NCI-H1436 (cell line): Measurements from ENCODE around the gene PPP1R1A.

ENCODE experiments used
- DNase-seq: peaks from one replicate; lab custom pipeline; 2025; lab: John Stamatoyannopoulos, UW

PPP1R1A gene

DNA sequence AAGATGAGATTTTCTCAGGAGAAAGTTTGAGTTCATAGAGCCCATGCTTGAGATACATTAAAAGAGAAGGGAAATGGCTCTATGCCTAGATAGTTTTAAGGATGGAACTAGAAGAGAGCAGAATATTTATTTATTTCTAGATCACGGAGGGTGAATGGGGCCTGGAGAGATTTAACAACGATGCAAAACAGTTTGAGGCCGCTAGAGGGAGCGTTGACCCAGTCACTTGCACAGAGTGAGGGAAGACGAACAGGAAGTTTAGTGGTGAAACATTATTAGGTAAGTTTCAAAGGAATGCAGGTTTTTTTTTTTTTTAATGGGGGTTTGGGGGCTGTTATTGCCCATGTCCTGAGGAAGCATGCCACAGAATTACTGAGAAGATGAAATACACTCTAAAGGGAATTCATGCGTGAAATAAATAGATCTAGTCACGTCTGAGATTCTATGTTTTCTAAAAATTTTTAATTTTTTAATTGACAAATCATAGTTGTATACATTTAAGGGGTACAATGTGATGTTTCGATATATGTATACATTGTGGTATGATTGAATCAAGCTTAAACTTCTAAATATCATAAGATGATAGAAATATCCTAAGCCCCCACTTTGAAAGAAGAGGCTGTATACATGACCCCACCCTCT, 14.8 kb upstream of the PPP1R1A start:
- peak; percentile 12 for DNase-seq

DNA sequence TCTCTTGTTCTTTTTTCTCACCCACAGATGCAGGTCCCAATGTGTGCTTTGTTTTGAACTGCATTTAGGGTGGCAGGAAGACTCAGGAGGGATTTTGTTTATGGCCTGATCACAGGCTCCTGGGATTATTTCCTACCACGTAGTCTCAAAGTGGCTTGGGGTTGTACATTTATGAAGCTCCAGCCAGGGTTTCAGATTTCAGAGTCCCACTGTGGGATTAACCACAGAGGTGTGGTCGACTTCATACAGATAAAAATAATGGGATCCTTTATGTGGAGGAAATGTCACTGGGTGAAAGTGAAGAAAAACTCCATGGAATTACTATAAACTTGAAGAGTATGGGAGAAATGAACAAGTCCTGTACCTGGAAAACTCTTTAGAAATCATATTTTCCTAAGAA, 14.2 kb upstream of the PPP1R1A start:
- no peak for DNase-seq

DNA sequence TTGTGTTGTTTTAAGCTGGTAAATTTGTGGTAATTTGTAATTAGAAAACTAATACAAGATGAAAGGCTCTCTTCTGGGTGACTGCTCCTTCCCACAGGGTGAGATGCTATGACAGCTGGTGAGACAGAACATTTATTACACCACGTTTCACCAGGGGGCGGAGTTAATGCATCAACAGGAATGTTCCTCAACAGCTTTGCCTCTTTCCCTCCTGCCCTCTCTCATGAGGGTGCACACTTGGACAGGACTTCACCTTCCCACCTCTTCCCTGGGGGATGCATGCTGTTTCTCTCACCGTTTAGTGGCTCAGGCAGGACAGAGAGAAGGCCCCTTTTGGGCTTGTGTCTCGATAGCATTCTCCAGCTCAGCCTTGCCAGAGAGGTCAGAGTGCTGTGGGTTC, 13.4 kb upstream of the PPP1R1A start:
- no peak for DNase-seq

DNA sequence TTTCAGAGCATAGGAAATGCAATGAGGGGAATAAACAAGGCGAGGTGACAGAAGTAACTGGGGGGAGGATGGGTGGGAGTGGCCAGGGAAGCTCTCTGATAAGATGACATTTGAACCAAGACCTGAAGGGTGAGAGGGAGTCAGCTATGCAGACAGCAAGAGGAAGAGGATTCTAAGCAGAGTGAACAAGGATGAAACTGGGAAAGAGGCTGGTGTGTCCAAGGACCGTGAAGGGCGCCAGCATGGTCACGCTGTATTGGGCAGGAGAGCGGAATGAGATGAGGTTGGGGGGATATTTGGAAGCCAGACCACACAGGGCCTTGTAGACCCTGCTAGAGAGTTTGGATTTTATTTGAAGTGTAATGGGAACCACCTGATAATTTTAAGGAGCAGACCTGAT, 10.5 kb upstream of the PPP1R1A start:
- DNase-seq: no peak

DNA sequence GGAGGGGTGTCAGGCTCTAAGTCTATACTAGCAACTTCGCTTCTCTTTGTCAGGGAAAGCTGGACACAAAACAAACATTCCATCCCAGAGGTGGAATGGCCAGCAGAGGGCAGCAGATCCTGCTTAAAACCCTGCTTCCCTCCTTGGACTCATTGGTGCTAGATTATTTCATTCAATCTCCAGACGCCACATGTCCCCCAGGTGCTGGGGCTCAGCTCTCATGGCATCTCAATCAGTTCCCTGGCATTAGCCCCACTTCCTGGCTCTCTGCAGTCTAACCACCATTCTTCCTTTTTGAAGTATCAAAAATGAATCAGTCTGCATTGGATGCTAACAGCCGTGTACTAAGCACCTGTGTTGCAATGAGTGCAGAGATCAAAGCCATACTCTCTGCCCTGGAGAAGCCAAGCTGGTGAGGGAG, 8.1 kb upstream of the PPP1R1A start:
- peak; percentile 6 for DNase-seq

DNA sequence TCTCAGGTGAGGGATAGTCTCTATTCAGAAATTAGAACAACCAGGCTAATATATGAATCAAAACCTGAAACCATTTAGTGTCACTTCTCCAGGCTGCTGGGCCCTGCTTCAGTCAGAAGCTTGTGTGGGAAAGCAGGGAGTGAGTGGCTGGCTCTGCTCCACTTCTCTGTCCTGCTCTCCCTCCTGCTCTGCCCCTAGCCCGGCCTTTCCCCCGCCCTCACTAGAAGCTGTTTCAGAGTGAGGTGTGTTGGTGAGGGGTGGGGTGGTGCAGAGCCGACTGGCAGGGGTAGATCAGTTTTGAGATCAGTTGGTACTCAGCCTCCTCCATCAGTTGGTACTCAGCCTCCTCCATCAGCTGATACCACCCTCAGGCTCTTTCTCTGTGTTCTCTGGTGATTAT, 7.0 kb upstream of the PPP1R1A start:
- no peak for DNase-seq

DNA sequence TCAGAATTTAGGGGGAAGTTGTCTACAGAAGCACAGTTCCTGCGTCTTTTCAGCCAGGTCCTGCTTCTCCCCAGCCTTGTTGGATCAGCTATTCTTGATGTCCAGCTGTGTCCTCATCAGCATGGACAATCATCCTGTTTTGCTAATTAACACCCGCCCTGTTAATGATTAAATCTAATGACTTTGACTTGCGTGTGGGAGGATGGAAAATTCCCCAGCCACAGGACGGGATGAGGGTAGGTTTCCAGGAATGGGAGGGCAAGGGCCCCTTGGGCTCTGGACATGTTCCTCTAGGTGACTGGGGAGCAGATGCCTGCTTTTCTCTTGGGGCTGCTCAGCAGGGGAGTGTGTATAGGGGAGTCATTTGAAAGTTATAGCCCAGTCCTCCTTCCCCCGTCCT, 5.3 kb upstream of the PPP1R1A start:
- no peak for DNase-seq

DNA sequence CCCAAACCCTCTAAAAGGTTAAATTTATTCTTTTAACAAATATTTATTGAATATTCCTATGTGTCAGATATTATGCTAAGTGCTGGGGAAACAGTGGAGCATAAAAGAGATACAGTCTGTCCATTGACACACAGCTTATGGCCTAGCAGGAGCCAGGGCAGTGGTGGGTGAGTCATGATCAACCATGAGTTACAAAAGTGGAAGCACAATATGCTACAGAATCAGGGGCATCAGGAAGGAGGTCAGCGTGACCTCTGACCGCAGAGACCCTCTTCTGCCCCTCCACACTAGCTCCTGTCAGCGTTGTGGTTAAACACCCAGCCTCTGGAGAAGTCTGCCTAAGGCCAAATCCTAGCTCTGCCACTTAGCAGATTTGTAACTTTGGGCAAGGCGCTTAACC, 4.7 kb upstream of the PPP1R1A start:
- DNase-seq: no peak

DNA sequence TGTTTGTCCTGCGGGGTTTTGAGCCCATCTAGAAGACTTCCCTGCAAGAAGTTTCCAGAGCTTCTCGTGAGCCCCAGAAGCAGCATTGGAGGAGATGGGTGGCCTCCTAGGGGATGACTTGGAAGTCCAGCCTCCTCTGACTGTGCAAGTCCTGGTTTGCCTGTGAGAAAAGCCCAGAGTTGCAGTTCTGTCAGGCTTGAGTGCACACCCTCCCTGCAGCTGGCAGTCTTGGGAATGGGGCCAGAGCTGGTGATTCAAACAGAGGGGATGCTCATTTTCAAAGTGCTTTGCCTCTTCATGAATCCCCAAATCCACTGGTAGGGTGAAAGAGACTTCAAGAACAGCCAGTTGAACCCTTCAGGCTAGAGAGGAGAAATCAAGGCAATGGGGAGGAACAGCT, 3.9 kb upstream of the PPP1R1A start:
- no peak for DNase-seq

DNA sequence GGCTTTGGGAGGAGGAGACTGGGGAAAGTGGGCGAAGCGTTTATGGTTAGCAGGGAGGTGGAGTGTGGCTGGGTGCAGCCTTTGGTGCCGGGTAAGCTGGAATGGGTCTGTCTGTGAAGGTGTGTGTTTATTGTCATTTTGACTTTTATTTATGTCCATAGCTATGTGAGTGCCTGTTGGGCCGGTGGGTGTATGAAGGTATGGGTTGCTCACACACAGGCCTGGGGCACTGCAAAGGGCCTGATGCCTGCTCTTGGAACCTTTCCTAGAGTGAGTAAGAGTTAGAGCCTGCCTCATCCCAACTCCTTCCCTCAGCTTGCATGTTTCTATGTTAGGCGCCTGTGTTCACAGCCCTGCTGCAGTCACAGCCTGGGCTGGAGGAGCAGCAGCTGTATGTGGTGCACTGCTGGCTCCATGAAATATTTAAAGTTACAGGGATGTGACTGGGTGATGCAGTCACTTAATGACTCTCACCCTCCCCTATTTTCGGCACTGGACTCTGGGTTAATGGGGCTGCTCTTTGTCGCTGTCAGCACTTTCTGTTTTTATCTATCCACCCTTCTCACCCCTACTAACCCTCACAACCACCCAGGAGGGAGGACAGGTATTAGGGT, 2.6 kb upstream of the PPP1R1A start:
- no peak for DNase-seq

DNA sequence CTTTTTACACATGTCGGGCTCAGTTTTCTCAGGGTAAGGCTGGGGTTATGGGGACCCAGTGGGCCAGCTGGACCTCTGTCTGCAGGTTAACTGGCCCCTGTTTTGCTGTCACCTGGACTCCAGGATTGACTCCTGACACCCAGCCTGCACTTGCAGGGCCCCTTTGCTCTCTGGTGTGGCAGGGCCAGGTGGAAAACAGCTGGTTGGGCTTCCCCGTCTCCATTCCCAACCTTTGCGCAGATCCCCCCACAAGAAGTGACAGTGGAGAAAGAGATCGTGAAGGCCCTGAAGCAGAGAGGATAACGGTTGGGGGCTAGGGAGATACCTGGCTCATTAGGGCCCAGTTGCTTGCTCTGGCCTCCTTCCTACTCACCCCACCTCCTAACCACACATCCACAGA, 1.5 kb upstream of the PPP1R1A start:
- no peak for DNase-seq

DNA sequence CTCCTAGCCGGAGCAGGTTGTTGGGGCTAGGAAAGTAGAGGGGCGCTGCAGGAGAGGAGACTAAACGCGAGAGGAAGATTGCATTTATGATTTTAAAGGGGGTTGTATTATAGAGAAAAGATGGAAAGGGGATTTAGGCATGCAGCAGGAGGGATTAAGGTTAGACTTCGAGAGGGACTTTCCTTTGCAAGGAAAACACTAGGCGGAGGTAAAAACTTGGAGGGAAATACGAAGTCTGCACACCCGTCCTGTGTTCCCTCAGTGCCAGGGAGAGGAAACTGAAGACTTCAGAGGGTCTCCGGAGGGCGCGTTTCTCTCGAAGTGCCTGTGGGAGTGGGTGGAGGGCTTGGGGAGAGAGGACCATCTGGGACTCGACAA, 420 bp upstream of the PPP1R1A start:
- no peak for DNase-seq

DNA sequence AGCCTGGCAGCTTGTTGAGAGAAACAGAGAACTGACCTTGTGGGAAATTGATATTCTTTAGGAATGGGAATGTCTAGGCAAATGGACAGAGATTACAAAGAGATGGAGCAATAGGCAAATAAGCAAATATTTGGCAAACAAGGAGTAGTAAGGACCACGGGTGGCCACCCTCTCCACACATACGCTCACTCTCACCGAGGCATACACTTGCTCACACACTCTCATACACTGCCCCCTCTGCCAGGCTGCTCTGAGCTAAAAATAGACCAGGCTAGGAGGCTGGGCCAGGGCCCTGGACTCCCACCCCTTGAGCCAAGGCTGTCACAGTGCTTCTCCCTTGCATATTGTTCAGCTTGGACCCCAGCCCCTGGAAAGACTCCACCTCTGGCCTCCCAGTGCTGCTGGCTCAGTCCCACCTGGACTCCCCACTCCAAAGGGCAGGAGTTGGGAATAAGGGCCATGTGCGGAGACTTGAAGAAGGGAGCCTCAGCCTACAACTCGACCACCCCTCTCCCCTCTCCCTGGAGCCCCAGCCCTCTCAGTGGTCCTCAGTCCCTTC, 1.1 kb downstream of the PPP1R1A start:
- no peak for DNase-seq

DNA sequence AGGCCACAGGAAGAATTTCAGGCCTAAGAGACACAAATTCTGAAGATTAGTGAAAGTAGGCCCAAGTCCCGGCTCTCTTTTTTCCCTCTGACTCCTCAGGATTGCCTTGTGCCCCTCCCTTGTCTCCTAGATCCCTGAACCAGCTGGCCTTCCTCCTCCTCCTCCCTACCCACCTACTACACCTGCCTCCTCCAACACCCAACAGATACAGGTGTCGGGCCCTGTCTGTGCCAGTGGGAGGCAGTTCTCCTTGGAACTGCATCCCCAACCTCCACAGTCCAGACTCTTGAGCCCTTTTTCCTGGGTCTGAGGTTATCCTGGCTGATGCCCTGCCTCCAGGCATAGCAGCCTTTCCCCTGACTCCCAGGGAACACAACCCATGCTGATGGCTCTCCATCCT, 1.8 kb downstream of the PPP1R1A start:
- no peak for DNase-seq

DNA sequence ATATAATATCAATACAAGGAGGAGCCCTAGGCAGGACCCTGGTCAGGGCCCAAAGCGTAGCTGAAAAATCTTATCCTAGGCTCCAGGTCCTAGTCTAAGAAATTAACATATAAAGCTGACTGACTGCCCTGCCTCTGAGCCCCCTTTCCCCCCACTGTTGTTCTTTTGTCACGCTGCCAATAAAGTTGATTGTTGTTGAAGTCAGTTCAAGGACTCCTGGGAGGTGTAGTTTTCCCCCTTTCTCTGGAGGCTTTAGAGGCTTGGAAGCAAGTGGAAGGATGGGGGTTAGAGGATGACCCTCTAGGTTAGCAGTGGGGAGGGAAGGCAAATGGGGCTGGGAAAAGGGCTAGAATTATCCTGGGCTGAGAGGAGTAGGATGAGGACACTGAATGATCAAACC, 3.2 kb downstream of the PPP1R1A start:
- no peak for DNase-seq

DNA sequence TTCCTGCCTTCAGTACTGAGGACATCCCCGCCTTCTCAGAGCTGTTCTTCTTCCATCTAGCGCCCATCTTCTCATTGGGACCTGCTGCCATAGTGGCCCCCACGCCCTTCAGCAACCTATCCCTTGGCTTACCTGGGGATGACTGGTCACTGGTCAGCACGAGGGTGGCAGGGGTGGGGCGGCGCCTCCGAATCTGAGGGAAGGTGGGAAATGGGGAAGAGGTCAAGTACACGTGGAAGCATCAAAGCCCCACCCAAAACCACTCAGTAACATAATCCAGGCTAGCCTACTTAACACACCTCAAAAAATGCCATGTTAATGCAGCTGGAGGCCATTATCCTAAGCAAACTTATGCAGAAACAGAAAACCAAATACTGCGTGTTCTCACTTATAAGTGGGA, 4.3 kb downstream of the PPP1R1A start:
- no peak for DNase-seq

DNA sequence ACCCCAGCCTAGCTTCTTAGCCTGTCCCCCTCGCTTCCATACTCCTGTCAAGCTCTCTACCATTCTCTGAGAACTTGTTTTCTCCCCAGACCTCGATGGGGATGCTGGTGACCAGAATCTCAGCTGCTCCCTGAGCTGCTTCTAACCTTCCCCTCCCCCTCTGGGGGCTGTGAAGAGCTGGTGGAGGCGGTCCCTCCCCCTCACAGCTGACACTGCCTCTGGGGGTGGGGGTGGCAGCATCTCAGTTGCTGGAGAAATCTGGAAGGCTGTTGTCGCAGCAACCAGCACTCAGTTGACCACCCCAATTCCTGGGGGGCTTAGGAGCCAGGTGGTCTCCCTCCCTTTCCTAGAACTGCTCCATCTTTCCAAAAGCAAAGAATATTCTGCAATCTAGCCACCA, 4.7 kb downstream of the PPP1R1A start:
- DNase-seq: no peak

DNA sequence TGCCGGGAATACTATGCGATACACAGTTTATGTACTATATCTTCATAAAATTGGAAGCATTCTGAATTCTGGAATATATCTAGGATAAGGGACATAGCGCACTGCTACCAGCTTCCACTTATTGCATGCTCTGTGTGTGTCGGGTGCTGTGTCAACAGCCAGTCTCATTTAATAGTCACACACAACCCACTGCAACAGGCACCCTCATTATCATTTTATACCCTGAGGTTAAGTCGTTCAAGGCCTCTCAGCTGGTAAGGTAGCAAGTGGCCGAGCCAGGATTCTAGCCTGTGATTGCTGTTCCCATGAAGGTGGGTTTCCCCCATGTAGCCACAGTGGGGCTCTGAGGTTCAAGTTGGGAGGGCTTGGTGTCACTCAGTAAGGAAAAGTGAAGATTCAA, 7.0 kb downstream of the PPP1R1A start:
- no peak for DNase-seq

DNA sequence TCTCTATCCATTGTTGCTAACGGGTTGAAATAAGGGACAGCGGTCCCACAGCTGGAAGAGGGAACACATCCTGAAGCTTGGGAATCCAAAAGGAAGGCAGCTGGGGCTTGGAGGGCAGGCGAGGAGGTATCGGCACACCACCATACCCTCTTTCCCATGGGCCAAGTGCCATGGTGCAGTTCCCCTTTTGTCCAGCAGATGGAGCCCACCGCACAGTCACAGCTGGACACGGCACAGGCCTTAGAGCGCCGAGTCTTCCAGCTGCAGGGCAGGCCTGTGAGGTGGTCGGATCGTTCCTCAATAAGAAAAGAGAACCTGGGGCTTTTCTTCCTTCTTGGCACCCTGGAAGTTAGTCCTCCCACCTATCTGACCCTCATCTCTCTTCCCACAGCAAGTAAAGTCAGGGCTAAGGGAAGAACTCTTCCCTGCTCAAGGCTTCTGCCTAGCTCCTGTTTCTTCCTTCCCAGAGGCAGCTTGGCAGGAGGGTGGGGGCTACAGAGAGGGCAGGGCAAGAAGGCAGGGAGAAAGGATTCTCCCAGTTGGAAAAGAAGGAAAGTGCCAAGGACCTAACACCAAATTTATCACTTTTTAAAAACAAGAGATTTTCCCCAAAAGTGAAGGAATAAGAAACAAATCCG, 8.6 kb downstream of the PPP1R1A start:
- DNase-seq: peak; percentile 15

DNA sequence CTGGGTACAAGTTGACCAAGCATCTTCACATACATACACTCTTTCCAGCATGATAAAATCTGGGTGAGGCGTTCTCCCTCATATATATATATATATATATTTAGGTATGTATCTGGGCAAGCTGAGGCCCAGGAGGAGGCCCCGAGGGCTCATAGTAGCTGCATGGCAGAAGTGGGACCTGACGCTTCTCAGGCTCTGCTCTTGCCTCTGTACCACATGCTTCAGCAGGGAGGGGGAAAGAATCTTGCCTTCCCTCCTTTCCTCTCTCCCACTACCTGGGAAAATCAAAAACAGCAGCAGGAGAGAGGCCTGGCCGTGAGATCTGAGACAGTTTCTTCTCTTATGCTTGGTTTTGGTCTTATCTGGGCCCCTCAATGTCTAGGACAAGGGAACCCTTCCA, 9.2 kb downstream of the PPP1R1A start:
- DNase-seq: no peak

DNA sequence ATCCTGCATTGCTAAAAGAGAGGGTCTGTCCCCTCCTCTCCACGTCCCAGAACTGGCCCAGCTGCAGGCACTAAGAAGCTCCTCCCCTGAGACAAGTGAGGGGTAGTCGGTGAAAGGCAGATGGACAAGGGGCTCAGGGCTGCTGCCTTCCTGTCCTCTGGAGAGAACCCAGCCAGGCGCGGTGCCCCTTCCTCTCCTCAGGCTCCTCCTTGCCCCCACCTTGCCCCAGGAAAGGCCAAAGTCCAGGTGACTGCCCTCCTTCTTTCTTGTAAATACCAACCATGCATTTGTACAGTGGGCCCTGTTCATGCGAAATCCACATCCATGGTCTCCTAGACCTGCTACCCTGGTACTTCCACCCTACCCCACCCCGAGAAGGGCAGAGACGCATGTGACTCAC, 9.7 kb downstream of the PPP1R1A start:
- DNase-seq: no peak

DNA sequence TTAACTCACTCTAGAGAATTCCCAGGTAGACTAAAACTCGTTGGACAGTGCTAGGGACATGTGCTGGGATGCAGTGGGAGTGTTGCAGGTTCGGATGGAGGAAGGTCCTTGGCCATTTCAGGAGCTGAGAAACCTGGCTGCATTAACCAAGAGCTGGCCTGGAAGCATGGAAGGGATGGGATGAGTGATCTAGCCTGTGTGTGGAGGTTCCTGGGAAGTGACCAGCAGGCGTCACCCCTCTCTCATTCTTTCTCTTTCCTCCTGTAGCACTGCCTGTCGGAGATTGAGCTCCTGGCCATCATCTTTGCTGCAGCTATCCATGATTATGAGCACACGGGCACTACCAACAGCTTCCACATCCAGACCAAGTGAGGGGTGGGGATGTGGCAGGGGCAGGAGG, 15.6 kb downstream of the PPP1R1A start:
- no peak for DNase-seq
